ENCODE results near the gene GJB4.
"Not testable (repeated sequence)": the region's sequence is repeated elsewhere in the genome, so short reads cannot be mapped to it uniquely, and the experiment has no call there.

GJB4 gene

DNA sequence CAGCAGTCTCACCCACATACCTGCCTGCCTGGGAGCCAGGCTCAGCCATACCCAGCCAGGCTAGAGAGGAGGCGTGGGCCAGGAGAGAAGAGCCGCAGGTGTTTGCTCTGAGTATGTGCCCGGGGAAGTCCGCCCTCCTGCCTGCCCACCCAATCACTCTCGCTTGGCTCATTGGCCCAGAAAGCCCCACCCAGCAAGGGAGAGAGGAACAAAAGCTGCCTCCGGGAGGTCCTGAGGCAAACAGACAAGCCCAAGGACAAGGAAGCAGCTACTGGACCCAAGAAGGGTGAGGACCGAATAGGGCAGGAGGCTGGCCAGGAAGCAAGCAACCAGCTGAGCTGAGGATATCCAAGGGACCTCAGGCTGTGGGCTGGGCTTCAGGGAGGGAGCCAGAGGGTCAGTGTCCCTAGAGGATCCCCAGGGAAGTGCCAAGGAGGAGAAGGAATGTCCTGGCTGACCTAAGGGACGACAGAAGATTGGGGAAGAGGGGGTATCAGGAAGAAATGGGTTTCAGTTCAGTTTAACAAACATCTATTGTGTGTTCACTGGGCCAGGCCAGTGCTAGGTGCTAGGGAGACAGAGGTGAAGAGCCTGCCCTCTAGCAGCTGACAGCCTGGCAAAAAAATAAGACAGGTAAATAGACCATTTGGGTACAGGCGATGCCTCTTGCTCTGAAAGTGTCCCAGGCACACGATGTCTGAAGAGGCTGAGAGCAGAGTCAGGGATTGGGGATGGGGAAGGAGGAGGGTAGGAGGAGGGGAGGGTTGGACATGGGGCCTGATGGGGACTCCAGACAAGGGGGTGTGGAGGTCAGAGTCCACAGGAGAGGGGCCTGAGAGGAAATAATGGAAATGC is at the start of gene GJB4:
Gene GJB4 (plus strand): TSS at position 238 of the 855 bp plus-strand sequence. CDS start 1,515 bp downstream, outside the sequence.
- no peak for DNase-seq (ENCODE audit: low spot score)

DNA sequence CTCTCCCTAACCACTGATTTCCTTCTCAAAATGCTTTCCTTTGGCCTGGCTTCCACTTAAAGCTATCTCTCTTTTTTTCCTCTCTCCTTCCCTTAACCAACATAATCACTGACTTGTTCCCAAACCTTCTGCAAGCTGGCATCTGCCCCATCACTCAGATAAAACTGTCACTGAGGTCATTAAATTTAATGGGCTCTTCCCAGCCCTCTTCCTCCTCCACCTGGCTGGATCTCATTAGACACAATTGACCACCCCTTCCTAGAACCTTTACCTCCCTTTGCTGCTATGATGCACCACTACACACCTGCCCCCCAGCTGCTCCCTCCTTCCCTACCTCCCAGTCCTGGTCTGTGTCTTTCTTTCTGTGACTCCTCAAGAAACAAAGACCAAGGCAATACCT is 48.7 kb upstream of the GJB4 start:
- no peak for DNase-seq (ENCODE audit: low spot score)

DNA sequence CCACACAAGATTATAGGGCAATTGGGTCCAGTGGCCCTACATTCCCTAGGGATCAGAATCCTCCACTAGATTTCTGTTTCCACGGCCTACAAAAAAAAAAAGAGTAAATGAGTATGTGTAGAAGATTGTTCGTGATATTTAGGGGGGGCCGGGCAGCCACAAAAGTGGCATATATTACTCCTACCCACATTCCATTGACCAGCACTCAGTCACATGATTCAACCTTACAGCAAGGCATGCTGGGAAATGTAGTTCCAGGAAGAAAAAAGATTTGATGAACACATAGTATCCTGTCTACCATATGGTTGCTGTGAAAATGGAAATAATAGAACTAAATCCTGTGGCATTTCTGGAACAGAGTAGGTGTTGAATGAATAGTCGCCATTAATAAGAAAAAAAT is 48.1 kb upstream of the GJB4 start:
- peak; percentile 44 for DNase-seq (ENCODE audit: low spot score)

DNA sequence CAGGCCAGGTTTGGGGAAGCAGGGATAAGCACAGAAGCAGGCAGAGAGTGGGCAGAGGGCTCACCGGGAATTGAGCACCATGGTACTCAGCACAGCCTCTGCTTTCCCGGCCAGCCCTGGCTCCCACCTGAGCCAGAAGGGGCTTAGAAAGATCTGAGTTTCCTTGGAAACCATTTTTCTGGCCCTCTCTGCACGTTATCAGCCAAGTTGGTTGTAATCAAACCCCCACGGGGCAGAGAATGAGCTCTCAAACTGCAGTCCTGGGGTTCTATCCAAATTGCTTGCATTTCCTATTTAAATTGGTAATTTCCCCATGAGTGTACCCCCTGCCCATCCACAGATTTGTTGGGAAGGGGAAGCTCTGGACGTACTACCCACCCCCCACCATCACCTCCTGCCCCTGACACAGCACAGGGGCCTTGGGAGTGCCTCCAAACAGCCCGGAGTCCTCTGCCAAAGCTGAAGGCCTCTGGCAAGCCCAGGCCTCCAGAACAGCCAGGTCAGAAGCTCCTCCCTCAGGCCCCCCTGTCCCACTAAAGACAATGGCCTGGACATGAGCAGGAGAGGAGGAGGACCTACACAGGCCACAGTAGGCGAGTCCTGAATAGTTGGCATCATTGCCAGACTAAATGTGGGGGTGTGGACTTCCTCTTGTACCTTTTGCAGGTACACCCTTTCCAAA is 47.4 kb upstream of the GJB4 start:
- DNase-seq (ENCODE audit: low spot score), result no peak

DNA sequence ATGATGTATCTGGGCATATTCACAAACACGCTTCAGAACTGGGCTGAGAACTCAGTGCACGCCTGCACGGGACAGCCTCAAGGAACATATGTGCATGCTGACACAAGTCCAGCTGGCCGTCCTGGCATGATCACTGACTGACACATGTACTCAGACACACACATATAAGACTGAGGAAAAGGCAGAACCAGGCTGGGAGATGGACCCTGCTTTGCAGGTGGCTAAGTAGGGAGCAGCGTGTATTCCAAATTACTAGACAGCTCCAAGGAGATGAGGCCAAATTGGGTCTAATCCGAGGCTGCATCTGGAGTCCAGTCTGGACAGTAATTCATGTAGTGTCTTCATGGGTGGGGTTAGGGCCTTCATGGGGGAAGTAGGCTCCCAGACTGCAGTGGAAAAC is 46.1 kb upstream of the GJB4 start:
- no peak for DNase-seq (ENCODE audit: low spot score)

DNA sequence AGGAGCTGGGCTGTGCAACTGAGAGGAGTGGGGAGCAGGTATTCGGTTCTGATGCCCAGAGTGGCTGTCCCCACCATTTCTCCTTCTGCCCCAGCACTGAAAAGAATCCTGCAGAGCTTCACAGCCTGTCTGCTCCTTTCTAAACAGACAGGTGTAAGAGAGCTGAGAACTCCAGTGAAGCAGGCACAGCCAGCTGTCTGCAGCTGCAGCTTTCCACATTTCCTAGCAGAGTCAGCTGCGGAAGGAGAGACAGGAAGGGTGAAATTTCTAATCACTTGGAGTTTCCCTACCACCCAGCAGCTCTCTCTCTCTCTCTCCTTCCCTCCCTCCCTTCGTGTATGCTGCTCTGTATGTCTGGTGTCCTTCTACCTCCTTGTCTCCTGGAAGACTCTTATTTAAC is 45.2 kb upstream of the GJB4 start:
- DNase-seq (ENCODE audit: low spot score), result no peak

DNA sequence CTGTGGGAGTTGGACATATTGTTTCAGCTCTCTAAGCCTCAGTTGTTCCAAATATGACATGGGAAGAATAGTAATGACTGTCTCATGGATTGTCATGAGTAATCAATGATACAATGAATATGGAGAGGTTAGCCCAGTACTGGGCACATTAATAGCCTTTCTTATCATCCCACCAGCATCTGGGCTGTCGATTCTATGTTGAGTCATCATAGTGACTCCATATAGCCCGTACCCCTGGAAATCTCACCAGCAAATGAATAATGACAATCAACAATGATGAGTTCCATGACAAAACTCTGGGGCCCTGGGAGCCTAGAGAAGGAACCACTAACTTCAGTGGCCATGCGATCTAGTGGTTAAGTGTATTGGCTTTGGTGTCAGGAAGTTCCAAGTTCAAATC is 44.4 kb upstream of the GJB4 start:
- no peak for DNase-seq (ENCODE audit: low spot score)

DNA sequence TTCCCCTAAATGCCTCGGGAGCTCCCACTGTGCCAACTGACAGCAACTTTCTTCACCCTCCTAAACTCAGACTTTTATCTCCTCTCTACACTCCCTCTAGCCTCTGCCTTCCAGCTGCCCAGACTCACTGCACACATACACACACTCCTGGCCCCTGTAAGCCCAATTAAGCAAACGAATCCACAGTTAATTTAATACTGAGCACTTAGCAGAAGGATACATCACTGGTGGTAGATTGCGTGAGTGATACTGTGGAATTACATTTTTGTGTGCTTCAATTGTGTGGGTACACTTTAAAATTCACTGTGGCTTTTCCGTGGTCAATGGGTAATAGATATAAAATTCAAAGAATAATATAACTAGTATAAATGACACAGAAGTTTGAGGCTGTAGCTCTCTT is 38.3 kb upstream of the GJB4 start:
- no peak for DNase-seq (ENCODE audit: low spot score)

DNA sequence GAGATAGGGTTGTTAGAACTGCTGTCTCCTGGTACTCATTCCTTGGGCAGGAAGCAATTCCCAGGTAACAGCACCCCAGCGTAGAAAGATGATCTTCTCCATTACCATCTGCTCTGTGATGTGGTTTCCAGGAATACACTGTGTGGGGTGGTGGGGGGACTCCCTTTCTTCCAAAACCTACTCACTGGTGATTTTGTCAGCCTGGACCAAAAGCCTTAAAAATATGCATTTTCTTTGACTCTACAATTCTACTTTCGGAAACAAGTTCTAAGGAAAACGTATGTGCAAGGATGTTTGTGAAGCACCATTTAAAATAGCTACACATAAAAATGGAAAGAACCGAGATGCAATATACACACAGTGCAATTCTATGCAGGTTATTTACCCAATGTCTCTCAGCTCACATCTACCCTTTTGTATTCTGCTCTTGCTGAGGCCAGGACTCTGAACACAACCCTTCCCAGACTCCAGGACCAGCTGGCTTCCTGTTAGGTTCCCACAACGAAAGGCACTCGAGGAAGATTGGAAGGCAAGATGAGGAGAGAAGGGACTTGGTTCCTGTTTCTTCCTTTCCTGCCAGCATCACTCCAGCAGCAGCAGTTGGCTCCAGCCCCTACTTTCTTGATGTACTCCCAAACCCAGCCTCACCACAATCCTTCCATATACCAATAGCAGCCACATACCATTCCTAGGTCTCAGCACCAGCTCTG is 37.7 kb upstream of the GJB4 start:
- no peak for DNase-seq (ENCODE audit: low spot score)

DNA sequence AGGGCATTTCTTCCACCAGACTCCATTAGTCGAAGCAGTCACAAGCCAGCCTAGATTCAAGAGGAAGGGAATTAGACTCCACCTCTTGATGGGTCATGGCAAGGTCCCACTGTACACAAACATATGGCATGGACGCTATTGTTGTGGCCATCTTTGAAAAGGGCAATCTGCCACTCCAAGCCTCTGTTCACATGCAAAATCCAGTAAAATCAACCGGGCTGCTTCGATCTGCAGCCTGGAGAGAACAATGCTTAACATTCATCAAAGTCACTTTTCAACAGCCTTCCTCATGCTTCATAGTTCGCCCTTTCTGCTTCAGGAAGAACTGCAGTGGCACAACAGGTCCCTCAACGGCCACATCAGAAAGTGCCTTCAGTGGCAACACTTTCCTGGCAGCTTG is 32.7 kb upstream of the GJB4 start:
- DNase-seq (ENCODE audit: low spot score), result no peak

DNA sequence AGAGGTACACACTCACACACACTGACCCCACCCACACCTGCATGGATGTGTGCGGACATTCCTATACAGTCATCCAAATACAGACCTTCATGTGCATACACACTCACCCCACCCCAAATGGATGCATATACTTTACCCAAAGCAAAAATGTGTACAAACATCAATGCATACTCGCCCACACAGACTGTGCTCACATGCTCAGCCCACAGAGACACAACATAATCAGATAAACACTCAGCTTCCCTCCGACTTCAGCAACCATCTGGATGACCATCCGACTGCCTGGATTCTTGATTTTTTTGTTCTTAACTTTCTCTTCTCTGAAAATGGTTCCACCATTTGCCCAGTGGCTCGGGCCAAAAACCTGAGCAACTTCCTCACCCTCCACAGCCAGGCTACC is 29.1 kb upstream of the GJB4 start:
- DNase-seq (ENCODE audit: low spot score), result no peak

DNA sequence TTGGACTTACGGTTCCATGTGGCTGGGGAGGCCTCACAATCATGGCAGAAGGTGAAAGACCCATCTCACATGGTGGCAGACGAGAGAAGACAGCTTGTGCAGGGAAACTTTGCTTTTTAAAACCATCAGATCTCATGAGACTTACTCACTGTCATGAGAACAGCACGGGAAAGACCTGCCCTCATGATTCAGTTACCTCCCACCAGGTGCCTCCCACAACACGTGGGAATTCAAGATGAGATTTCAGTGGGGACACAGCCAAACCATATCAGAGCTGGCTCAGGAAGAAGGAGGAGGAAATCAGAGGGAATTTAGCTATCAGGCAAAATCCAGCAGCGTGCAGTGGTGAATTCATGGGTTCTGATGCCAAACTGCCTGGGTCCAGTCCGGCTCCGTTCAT is 26.7 kb upstream of the GJB4 start:
- DNase-seq (ENCODE audit: low spot score), result not testable (repeated sequence)

DNA sequence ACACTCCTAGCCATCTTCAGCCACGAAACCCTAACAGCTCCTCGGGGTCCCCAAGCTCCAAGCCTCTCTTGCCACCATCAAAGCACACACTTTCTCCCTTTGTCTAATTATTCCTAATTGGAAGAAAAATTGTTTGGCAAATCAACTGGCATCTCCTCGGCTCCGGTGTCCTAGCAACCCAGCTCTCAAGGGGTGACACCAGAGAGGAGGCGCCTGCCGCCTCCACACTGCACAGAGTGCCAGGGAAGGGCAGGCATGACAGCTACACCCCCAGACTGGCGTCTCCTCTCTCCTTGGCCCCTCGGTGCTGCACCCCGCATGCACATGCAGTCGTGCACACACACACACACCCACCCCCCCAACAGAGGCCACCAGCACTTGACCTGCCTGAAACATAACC is 22.8 kb upstream of the GJB4 start:
- no peak for DNase-seq (ENCODE audit: low spot score)

DNA sequence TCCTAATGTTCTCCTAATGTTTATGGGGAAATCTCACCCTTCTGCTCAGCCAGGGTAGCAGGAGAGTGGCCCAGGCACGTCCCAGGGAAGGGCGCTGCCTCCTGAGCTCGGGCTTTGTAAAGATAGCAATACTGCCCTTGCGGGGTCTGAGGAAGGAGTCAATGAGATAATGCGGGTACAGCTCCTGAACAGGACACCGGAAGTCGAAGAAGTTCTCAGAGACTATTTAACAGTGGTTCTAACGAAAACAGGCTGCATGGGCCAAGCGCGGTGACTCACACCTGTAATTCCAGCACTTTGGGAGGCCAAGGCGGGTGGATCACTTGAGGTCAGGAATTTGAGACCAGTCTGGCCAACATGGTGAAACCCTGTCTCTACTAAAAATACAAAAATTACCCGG is 22.3 kb upstream of the GJB4 start:
- not testable (repeated sequence) for DNase-seq (ENCODE audit: low spot score)

DNA sequence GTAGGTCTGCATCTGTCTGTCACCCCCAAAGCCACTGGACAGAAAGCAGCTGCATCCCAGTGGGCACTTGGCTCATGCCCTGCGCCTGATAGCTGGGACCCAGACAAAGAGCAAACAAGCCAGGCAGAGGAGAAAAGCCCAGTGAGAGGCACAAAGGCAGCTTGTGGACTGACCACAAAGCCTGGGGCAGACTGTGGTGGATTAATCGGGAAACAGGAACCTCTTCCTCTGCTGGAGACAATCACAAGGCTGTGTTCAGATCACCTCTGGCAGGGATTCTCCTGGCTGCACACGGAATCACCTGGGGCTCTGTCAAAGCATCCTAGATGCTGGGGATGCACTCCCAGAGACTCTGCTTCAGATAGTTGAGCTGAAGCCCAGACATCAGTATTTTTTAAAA is 19.9 kb upstream of the GJB4 start:
- no peak for DNase-seq (ENCODE audit: low spot score)

DNA sequence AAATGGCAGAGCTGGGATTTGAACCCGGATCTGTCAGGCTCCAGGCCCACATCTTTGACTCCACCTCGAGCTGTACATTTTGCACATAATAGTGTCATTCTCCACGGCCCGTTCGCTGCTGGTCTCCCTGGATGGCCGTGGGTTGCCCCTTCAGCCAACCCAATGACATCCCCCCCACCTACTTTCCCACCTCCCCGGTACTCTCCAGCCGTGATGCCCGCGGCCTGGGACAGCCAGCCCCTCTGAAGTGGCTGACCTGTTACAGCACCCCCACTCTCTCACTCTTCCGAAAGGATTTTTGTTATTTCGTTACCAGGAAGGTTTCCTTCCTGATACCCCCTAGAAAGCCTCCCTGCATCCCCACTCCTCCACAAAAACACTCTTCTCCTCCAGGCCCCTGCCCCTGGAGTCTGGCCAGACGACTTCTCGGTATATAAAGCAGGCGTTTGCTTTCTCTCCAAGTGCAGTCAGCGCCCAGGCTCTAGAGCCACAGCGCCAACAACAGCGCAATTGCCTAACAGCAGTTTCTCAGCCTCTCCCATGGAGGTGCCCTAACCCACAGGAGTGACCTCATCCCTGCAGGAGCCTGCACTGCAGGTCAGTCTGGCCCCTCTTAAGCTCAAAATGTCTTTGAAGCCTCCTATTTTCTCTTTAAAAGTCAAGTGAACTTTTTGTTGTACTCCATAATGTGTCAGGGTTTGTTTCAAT is 19.2 kb upstream of the GJB4 start:
- no peak for DNase-seq (ENCODE audit: low spot score)

DNA sequence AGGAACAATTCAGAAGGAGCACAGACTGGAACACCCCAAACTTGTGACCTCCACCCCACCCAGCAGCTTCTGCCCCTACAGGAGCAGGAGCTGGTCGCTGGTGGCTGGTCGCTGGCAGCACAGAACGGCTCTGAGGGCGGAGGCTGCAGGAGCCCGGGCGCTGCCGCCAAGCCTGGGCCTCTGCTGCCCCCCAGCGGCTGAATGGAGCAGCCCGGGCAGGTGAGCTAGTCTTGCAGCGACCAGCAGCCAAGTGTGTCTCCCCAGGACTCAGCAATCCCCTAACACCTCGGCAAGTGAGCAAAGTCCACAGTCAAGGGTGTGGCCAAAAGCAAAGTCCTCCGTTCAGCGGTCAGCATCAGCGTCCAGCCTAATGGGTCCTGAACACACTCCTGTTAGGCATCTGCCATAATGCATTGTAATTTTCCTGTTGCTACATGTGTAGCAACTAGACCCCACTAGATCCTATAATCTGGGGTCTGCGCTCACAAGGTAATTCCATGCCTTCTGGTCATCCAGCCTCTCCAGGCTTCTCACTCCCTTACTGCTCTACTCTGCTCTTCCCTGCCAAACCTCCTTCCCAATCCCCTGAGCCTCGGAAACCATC is 16.8 kb upstream of the GJB4 start:
- DNase-seq (ENCODE audit: low spot score), result peak; percentile 81

DNA sequence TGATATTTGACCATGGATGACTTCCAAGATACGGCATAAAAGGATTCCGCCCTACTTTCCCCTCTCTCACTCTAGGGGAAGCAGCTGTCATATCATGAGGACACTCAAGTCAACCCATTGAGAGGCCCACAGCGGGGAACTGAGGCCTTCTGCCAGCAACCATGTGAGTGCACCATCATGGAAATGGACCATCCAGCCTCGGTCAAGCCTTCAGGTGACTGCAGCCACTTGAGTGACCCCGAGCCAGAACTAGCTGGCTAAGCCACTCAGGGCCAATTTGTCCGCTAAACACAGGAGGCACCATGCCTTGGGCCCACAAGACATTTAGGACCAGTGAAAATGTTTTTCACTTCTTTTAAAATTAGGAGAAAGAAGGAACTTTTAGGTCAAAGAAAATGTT is 15.8 kb upstream of the GJB4 start:
- DNase-seq (ENCODE audit: low spot score), result no peak

DNA sequence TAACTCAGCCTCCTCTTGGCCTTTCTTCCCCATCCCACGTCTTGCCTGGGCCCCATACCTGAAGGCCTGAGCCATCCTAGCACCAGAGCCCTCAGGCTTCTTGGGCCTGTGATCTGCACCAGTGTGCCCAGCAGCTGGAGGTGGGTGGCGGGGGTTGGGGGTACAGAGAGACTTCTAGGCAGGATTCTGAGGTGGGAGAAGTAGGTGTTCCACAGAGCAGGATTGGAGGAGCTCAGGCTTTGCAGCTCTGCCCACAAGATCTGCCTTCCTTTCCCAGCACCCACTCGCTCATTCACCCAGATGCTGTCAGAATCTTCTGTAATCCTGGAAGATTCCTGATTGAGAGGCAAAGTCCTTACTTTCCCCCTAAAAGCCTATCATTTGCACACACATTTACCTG is 14.7 kb upstream of the GJB4 start:
- DNase-seq (ENCODE audit: low spot score), result no peak

DNA sequence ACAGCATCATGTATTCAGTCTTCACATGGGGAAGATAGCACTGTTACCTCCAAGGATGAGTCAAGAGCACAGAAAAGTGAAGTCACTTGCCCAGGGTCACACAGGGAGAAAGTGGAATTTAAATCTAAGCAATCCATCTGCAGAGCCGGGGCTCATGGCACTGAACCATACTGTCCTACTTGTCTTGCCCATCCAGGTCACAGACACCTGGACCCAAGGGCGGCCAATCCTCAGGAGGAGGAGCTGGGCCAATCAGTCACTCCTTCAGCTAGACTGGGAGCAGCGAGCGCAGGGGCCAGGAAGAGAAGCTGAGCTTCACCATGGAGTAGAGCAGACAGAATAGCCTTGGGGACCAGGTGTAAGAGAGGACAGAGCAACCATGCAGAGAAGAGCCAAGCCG is 13.9 kb upstream of the GJB4 start:
- DNase-seq (ENCODE audit: low spot score), result no peak

DNA sequence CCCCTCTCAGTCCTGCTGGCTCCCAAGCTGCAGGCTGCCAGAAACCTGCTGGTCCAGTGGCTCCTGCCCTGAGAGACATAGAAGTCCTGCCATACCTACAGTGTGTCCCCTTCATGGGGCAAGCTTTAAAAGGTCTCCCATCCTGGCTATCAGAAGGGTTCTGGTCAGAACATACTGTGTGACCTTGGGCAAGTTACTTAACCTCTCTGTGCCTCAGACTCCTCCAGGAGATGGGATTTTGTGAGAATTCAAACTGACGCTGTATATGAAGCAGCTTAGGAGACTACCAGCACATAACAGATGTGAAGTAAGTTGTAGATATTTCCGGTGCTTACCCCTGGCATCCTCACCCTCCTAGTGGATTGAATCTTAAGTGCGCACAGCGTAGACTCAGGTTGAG is 13.4 kb upstream of the GJB4 start:
- DNase-seq (ENCODE audit: low spot score), result no peak
